Measurements from ENCODE around the gene SLC1A3. TPM values are rescaled to one million over a fixed set of nuclear protein-coding genes. Genes with fewer than 3 reads are reported as not detected.

The SLC1A3 gene
- total and polyA plus RNA-seq, 4 experiments from 2014 or later = 1.3 to 2.3 TPM; not detected in 2

DNA sequence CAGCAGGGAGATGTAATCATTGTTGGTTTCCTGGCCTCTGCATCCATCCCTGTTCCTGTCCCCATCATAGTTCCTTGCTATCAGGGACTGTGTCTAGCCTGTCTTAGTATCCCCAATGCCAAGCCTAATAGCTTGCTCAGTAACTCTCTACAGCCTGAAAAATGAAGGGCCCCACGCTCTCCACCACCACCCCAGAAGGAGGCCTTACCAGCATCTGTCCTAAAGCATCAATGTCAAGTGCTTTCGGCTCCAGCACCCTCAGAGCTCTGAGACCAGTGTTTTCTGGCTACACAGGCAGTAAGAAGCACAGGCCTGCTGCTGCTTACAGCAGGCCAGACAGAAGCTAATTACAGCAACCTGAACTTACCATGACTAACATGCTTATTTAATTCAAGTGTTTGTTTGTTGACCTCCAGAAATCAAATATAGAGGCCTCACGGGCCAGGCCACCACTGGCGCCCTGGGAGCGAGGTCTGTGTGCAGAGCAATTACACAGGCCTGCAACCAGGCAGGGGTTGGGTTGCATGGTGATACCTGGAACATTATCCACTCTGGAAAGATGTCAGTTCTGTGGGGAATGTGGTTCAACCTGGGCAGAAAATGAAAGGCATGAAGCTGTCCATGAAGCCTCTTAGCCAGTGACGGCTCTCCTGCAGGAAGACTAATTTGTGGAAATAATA is 124.3 kb downstream of the SLC1A3 start:
- Histone ChIP-seq H3K36me3 (ENCODE audit: insufficient read depth, low read length) (no peaks in the 10 kb centered on the region), H3K4me3 (ENCODE audit: low read length in 2 of 2) (no peak overlapping the region), H3K27me3 (ENCODE audit: insufficient read depth, low read length) (no peaks in the 10 kb centered on the region), H3K4me1 (ENCODE audit: insufficient read depth, low read length) (peaks cover 3% of the 10 kb centered on the region), H3K9me3 (ENCODE audit: control insufficient read depth in 1 of 2, low read length in 2 of 2) (no peaks in the 10 kb centered on the region), H3K27ac (ENCODE audit: low read depth, low read length) (no peak overlapping the region)
- peaks cover 4 to 11% of the 10 kb centered on the region in 2 donors for H3K27me3 Mint-ChIP-seq
- H3K4me1 Mint-ChIP-seq = peaks cover 0 to 6% (median 3%) of the 10 kb centered on the region in 4 donors
- intact Hi-C loops (cut with micrococcal nuclease) = no loop called here
- H3K36me3 Mint-ChIP-seq = no peaks in the 10 kb centered on the region
- CTCF ChIA-PET (ENCODE audit: partially characterized antibody) = interaction anchor here (0.8 to 4.1 kb wide), 15 partner anchors 8 to 302 kb away, joined by 3 to 43 read pairs (median 5); no protein-coding TSS in a partner anchor
- no peak for DNase-seq
- no peaks in the 10 kb centered on the region for H3K9me3 Mint-ChIP-seq
- POLR2A ChIA-PET (ENCODE audit: partially characterized antibody) = interaction anchor here (1.4 kb wide), 1 partner anchor 146 kb away, joined by 5 read pairs; the partner anchor contains the start of gene NIPBL
- peak overlapping the region in 1 of 7 donors; percentile 1 for H3K27ac Mint-ChIP-seq
- no peak overlapping the region for H3K4me3 Mint-ChIP-seq

DNA sequence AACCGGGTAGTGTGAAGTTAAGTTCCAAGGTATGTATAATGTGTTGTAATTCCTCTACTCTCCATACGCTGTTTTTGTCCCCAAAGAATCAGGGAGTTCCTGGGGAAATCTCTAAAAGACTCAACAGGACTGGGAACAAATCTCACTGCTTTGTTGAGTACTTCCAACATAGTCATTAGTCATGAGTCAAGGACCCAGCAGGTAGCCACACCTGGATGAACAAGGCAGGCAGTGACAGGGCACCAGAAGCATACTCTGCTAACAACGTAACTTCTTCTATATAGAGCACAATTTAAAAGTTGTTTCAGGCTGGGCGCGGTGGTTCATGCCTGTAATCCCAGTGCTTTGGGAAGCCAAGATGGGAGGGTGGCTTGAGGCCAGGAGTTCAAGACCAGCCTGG is 126.8 kb downstream of the SLC1A3 start:
- no peaks in the 10 kb centered on the region for H3K9me3 Mint-ChIP-seq
- intact Hi-C loops (cut with micrococcal nuclease) = no loop called here

DNA sequence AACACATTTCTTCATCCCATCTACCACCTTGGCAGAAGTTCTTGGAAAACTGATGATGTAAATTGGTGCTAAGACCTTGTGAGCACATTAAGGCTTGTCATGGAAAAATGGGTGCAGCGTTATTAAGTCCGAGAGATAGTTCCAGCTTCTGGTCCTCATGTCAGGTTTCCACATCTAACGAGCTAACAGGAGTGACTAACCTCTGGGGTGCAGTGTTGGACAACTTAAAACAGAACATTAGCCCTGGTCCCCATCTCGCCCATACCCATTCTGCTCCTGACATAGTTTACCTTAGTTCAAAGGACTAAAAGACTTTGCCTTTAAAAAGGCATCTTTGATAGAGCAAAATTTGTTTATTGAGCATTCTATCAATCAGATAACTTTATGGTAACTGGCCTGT is 128.0 kb downstream of the SLC1A3 start:
- H3K36me3 Mint-ChIP-seq = no peaks in the 10 kb centered on the region
- Histone ChIP-seq H3K9me3 (ENCODE audit: control insufficient read depth in 1 of 2, low read length in 2 of 2) (no peaks in the 10 kb centered on the region), H3K4me3 (ENCODE audit: low read length in 2 of 2) (no peak overlapping the region), H3K27me3 (ENCODE audit: insufficient read depth, low read length) (no peaks in the 10 kb centered on the region), H3K36me3 (ENCODE audit: insufficient read depth, low read length) (no peaks in the 10 kb centered on the region), H3K27ac (ENCODE audit: low read depth, low read length) (no peak overlapping the region), H3K4me1 (ENCODE audit: insufficient read depth, low read length) (peaks cover 3% of the 10 kb centered on the region)
- no peak overlapping the region for H3K27ac Mint-ChIP-seq
- intact Hi-C loops (cut with micrococcal nuclease) = no loop called here
- no peak overlapping the region for H3K4me3 Mint-ChIP-seq
- peaks cover 0 to under 1% (median 0%) of the 10 kb centered on the region in 4 donors for H3K4me1 Mint-ChIP-seq
- DNase-seq = no peak
- POLR2A ChIA-PET (ENCODE audit: partially characterized antibody) = no interaction called here
- H3K27me3 Mint-ChIP-seq = peaks cover 8 to 13% of the 10 kb centered on the region in 2 donors
- no peaks in the 10 kb centered on the region for H3K9me3 Mint-ChIP-seq
- CTCF ChIA-PET (ENCODE audit: partially characterized antibody) = interaction anchor here (1.3 to 2.0 kb wide), 2 partner anchors 10 to 12 kb away, joined by 4 read pairs; no protein-coding TSS in a partner anchor

More for the DNA sequence above, 126.8 kb downstream of the SLC1A3 start:
- no peak overlapping the region for H3K27ac Mint-ChIP-seq
- Histone ChIP-seq H3K27me3 (ENCODE audit: insufficient read depth, low read length) (no peaks in the 10 kb centered on the region), H3K4me3 (ENCODE audit: low read length in 2 of 2) (no peak overlapping the region), H3K27ac (ENCODE audit: low read depth, low read length) (no peak overlapping the region), H3K36me3 (ENCODE audit: insufficient read depth, low read length) (no peaks in the 10 kb centered on the region), H3K9me3 (ENCODE audit: control insufficient read depth in 1 of 2, low read length in 2 of 2) (no peaks in the 10 kb centered on the region), H3K4me1 (ENCODE audit: insufficient read depth, low read length) (peaks cover 3% of the 10 kb centered on the region)
- H3K4me3 Mint-ChIP-seq = no peak overlapping the region
- H3K27me3 Mint-ChIP-seq = peaks cover 4 to 14% of the 10 kb centered on the region in 2 donors
- ChIA-PET CTCF (ENCODE audit: partially characterized antibody) (interaction anchor here (1.8 kb wide), 1 partner anchor 12 kb away, joined by 9 read pairs; no protein-coding TSS in a partner anchor), POLR2A (ENCODE audit: partially characterized antibody) (no interaction called here)
- H3K36me3 Mint-ChIP-seq = no peaks in the 10 kb centered on the region
- no peak for DNase-seq
- H3K4me1 Mint-ChIP-seq = peaks cover 0 to 6% (median 3%) of the 10 kb centered on the region in 4 donors

DNA sequence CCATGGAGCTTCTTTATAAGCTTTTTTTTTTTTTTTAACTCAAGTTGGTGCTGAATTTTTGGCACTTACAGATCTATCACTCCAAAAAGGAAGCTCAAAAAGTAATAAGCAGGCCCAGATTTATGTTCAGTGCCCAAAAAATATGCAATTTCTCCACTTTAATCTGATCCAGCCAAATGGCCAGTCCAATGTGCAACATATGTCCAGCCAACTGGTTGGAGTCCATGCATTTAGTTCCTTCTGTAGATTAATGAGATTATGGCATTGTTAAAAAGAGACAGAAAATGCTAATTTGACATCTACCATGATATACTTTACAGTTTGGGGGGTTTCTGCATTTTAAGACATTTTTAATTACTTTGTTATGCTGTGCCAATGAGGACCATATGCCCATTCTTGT is 129.5 kb downstream of the SLC1A3 start:
- Mint-ChIP-seq H3K4me1 (peaks cover 0 to 2% (median 0%) of the 10 kb centered on the region in 4 donors), H3K27me3 (peaks cover 13 to 14% of the 10 kb centered on the region in 2 donors), H3K27ac (no peak overlapping the region), H3K36me3 (no peaks in the 10 kb centered on the region), H3K4me3 (no peak overlapping the region), H3K9me3 (no peaks in the 10 kb centered on the region)
- Histone ChIP-seq H3K27ac (ENCODE audit: low read depth, low read length) (no peak overlapping the region), H3K4me3 (ENCODE audit: low read length in 2 of 2) (no peak overlapping the region), H3K36me3 (ENCODE audit: insufficient read depth, low read length) (no peaks in the 10 kb centered on the region), H3K4me1 (ENCODE audit: insufficient read depth, low read length) (peaks cover 4% of the 10 kb centered on the region), H3K9me3 (ENCODE audit: control insufficient read depth in 1 of 2, low read length in 2 of 2) (no peaks in the 10 kb centered on the region), H3K27me3 (ENCODE audit: insufficient read depth, low read length) (no peaks in the 10 kb centered on the region)
- intact Hi-C loops (cut with micrococcal nuclease) = no loop called here
- POLR2A ChIA-PET (ENCODE audit: partially characterized antibody) = no interaction called here
- CTCF ChIA-PET (ENCODE audit: partially characterized antibody) = interaction anchor here (1.4 to 2.0 kb wide), 4 partner anchors 9 to 135 kb away, joined by 4 to 5 read pairs (median 4); no protein-coding TSS in a partner anchor
- DNase-seq = no peak

All from CD4-positive, alpha-beta memory T cell (primary cell).